SK-N-SH (cell line): ENCODE data around the gene CRIP1.

Experiments
- CTCF ChIP-seq: fragments of 200-600 bp; sonication (generic); IDR thresholded peaks from 2 replicates; pipeline ENCODE4 v1.6.1; 2017; ENCODE audit warnings: antibody characterized with exemption, mild to moderate bottlenecking, moderate library complexity
- EP300 ChIP-seq, 2 experiments: IDR thresholded peaks; 2 replicates each; pipeline versions ENCODE4 v1.4.0 to v1.6.1; 2012; ENCODE audit warnings: borderline replicate concordance in 1 of 2, low read depth in 1 of 2, low read length in 1 of 2
- EZH2phosphoT487 ChIP-seq: fragments of 200-600 bp; sonication (generic); IDR thresholded peaks from 2 replicates; pipeline ENCODE4 v1.6.1; 2017; ENCODE audit warnings: low read depth, mixed run types, mild to moderate bottlenecking, antibody characterized with exemption, moderate library complexity, borderline replicate concordance
- GABPA ChIP-seq: IDR thresholded peaks from 2 replicates; pipeline ENCODE4 v1.4.0; 2012; ENCODE audit warnings: low read depth, mild to moderate bottlenecking
- JUND ChIP-seq: IDR thresholded peaks from 2 replicates; pipeline ENCODE4 v1.4.0; 2012
- POLR2AphosphoS5 ChIP-seq: IDR thresholded peaks from 2 replicates; pipeline ENCODE4 v1.6.1; 2012; ENCODE audit warnings: low read depth, low read length
- RAD21 ChIP-seq: IDR thresholded peaks from 2 replicates; pipeline ENCODE4 v1.6.1; 2012; ENCODE audit warnings: mild to moderate bottlenecking, low read length
- RFX5 ChIP-seq: IDR thresholded peaks from 2 replicates; pipeline ENCODE4 v1.6.1; 2012; ENCODE audit warnings: mild to moderate bottlenecking, improper control_type of control experiment, low read length
- SMC3 ChIP-seq: IDR thresholded peaks from 2 replicates; pipeline ENCODE4 v1.6.1; 2012; ENCODE audit warnings: low read depth, low read length, improper control_type of control experiment
- TF ChIP-seq, protein P1 (sequence below): fragments of 150-350 bp; IDR thresholded peaks from 2 replicates; pipeline ENCODE4 v1.6.1; 2017; ENCODE audit warnings: antibody characterized with exemption, low read length, low read depth, borderline replicate concordance

DNA sequence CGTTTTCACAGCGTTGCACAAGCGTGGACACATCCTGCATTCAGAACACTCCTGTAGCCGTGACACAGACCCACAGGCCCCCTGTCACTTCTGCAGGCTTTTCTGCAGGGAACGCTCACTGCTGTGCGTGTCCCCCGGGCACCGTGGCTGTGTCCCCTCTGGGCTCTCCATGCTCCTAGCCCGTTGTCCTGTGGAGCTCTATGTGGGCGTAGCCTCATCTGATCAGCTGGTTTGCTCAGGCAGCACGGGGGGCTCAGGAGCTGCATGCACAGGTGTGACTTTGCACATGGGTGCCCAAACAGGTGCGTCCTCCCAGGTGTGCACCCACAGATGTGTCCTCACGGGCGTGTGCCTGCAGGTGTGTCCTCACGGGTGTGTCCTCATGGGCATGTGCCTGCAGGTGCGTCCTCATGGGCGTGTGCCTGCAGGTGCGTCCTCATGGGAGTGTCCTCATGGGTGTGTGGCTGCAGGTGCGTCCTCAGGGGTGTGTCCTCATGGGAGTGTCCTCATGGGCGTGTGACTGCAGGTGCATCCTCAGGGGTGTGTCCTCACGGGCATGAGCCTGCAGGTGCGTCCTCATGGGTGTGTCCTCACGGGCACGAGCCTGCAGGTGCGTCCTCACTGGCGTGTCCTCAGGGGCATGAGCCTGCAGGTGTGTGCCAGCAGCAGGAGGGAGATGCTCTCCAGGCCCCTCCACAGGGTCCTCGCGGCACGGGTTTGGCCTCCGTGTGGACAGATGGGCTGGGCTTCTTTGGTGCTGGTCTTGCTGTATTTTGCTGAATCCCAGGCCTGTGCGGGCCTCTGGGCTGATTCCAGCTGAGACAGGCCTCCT lies 49.6 kb upstream of the CRIP1 start:
- TF ChIP-seq CTCF (no peak), POLR2AphosphoS5 (no peak), JUND (no peak), EZH2phosphoT487 (no peak), GABPA (no peak), SMC3 (no peak), RFX5 (no peak), EP300 (IDR thresholded peaks at IDR 0.05; ENCODE audit: borderline replicate concordance in 1 of 2, low read depth in 1 of 2, low read length in 1 of 2) (no peak), RAD21 (no peak)
- TF ChIP-seq, protein P1, sequence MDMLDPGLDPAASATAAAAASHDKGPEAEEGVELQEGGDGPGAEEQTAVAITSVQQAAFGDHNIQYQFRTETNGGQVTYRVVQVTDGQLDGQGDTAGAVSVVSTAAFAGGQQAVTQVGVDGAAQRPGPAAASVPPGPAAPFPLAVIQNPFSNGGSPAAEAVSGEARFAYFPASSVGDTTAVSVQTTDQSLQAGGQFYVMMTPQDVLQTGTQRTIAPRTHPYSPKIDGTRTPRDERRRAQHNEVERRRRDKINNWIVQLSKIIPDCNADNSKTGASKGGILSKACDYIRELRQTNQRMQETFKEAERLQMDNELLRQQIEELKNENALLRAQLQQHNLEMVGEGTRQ = no peak
